Measurements from ENCODE around the gene LZTR1.

The LZTR1 gene

GRCh38 chr22:20951151-20951931 is 30.8 kb upstream of the LZTR1 start:
- DNase-seq = no peak

GRCh38 chr22:20951932-20952380 is 30.1 kb upstream of the LZTR1 start:
- DNase-seq = no peak

DNA sequence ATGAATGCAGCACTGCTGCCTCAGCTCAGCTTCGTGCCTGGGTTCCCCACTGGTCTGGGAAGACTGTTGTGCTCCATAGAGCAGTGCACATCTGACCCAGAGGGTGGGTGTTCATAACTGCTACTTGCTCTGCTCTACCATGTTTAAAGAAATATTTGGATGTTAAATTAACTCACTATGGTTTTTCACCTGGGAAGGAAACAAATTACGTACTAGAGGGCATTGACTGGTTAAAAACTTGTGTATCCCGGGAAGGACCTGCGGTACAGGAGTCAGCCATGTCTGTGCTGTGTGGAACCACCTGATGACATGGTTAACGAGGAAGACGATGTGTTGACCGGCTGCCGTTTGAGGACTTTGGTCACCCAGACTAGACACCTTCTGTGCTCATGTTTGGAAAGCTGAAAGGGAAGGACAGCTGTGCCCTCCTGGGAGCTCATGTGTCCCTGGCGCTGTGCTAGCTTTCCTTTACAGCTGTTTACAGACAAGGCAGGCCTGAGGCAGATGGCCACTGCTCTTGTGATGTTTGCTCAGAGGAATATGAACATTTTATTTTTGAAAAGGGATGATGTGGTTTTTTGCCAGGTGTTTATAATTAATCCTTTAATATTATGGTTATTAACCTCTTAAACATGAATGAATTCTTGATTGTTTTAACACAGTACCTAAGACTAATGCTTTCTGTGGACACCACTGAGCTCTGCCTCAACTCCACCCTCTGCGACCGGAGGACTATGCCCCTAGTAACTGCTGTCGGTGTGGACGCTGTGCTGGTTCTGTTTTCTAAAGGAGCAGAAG is 29.4 kb upstream of the LZTR1 start:
- no peak for DNase-seq

DNA sequence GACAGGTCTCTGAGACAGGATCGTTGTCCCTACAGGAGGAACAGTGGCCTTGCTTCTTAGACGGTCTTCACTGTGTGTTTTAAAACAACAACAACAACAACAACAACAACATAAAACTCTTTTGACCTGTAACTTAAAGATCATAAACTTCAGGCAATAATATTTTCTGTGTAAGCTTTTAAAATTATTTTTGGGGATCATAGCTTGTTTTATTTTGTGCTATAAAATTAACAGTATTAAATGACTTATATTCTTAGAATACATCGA is 28.8 kb upstream of the LZTR1 start:
- no peak for DNase-seq

DNA sequence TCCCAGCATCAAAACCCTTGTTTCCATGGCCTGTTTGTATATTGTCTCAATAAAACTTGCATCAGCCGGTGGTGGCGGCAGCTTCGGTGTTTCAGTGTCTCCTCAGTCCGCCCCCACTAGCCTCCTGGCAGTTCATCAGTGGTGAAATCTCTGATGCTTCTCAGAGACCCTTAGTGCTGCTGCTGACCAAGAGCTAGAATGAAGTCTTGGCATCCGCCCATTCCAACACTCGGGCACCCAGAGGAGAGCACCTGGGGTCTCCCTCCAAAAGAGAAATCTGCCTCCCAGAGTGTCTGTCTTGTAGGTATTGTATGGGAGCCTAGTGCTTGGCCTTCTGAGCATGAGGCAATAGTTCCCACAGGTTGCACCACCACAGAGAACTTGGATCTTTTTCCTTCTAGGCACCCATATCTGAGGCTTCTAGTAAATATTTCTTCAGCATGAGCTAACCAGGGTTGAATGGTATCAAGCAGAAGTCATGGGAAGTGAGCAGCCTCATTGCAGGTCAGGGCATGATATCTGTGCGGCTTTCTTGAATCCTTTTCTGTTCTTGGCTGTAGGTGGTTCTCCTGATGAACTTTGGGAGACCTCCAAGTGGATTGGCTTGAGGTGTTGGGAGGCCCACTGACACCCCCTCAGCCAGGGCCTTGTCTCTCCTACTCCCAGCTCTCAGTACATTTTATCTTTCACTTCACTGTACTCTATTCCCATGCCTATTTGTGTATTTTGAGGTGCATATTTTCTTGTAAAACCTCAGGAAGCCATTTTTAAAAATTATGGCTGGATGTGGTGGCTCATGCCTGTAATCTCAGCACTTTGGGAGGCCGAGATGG is 28.2 kb upstream of the LZTR1 start:
- DNase-seq = no peak

DNA sequence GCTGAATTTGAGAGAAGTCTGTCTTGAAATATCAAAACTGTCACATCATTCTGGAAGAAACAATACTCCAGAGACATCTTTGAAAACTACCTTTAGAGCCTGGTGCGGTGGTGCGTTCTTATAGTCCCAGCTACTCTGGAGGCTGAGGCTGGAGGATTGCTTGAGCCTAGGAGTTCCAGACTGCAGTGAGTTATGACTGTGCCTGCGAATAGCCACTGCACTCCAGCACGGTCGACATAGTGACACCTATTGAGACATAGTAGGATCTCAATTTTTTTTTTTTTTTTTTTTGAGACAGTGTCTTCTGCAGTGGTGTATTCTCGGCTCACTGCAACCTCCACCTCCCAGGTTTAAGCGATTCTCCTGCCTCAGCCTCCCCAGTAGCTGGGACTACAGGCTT is 26.5 kb upstream of the LZTR1 start:
- DNase-seq = no peak

- no peak for DNase-seq
Measured at GRCh38 chr22:20956258-20957101, 25.6 kb upstream of the LZTR1 start.

GRCh38 chr22:20957102-20957682 is 24.9 kb upstream of the LZTR1 start:
- peak in 1 of 2 experiments; percentile 14 for DNase-seq

GRCh38 chr22:20957683-20958431 is 24.2 kb upstream of the LZTR1 start:
- DNase-seq = peak in 1 of 2 experiments; percentile 14

DNA sequence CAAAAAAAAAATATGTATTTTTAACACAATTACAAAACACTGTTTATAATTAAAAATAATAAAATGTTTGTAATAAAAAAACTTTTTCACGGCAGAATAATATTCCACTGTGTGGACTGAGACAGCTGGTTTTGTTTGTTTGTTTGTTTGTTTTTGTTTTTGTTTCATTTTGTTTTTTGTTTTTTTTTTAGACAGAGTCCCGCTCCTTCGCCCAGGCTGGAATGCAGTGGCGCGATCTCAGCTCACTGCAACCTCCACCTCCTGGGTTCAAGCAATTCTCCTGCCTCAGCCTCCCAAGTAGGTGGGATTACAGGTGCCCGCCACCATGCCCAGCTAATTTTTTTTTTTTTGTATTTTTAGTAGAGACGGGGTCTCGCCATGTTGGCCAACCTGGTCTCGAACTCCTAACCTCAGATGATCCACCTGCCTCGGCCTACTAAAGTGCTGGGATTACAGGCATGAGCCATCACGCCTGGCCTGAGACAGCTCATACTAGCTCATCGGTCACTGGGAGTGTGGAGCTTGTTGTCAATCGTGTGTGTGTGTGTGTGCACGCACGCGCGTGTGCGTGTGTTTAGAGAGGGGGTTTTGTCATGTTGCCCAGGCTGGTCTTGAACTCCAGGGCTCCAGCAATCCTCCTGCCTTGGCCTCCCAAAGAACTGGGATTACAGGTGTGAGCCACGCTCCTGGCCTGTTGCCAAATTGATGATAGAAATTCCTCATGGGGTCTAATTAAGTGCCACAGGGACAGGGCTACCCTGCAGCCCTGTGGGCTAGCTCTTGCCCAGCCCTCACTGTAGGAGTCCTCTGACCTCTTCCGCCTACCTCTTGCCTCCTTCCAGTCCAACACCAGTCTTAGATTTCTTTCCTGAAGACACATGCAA is 22.3 kb upstream of the LZTR1 start:
- DNase-seq = no peak

- DNase-seq = no peak
Measured at GRCh38 chr22:20960609-20961008, 21.5 kb upstream of the LZTR1 start.

DNA sequence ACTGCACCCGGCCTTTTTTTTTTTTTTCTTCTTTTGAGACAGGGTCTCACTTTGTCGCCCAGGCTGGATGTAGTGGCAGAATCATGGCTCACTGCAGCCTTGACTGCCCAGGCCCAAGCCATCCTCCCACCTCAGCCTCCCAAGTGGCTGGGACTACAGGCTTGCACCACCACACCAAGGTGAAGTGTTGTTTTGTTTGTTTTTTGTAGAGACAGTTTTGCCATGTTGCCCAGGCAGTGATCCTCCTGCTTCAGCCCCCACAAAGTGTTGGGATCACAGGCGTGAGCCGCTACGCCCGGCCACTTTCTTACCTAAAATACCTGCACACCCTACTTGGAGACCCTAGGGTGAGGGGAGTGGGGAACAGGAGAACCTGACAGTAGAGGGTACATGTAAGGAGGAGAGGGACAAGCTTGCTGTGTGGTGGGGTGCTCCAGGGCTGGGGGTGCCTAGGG is 19.6 kb upstream of the LZTR1 start:
- no peak for DNase-seq

DNA sequence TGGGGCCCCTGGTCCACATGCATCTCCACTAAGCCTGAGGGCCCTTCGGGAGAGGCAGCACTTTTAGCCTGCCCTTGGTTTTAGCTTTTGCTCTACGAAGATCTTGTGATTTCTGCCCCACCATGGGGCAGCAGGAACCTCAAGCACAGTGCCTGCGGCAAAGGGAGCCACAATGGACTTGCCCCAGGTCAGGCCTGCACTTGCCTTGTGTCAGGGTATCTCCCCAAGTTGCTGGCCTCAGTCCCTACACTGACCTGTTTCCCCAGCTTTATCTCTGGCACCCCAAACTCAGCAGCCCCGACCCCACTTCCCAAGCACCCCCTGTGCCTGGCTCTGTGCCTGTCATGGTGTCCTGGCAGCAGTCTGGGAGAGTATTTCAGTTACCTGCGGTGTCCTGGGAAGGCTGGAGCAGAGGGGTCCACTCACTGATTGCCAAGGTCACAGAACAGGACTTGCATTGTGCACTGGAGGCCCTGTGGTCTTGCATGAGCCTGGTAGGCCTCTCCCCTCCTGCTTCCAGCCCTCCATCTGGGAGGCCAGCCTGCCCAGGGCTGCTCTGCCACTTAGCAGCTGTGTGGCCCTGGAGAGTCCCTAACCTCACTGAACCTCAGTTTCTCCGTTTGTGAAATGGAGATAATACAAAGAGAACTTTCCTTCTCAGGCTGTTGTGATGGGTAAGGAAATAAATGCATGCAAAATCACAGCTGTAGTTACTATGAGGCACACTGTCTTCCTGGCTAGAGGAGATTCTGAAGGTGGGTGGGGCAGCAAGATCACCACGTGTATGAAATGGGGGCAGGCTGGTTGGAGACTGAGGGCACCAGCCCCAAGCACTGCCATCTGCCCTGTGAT is 18.7 kb upstream of the LZTR1 start:
- DNase-seq = no peak

DNA sequence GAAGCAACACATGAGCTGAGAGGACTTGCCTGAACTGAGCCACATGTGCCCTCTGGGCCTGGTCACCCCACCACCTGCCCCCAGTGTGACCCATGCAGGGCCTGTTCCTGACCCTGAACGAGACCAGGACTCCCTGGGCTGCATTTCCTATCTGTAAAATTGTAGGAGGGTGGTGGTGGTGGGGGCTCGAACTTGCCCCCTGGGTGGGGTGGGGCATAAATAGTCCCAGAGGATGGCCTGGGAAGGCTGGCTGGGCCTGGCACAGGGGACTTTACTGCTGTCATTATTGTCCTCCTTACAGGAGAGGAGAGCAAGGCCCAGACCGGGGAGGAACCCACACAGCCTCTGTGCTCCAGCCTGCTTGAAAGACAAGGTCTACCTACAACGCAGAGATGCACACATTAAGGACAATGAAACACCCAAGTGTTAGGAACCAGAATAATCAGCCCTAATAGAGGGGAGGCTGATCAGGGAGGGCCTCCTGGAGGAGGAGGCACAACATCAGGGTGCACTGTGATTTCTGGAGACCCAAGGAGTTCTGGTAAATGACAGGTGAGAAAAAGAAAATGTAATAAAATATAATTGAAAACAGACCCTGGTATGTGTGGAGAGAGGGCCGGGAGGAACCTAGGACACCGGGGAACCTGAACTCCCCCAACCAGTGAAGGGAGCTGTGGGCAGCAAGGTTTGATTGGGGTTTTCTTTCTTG is 17.9 kb upstream of the LZTR1 start:
- no peak for DNase-seq

DNA sequence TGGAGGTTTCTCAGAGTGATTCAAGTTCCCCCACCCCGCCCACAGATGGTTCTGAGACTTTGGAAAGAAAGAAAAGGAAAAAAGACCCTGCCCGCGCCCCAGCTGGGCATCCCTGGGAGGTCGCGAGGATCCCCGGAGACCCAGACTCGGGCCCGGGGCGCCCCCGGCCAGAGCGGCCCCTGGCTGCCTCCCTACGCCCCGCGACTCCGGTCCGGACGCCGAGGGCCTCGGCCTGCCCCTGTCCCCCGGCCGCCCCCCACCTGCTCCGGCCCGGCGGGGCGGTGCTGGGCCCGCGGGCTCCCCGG is 17.3 kb upstream of the LZTR1 start:
- peak in 1 of 2 experiments; percentile 32 for DNase-seq

GRCh38 chr22:20965104-20965887 is 16.8 kb upstream of the LZTR1 start:
- DNase-seq = no peak

GRCh38 chr22:20965888-20966855 is 15.9 kb upstream of the LZTR1 start:
- DNase-seq = no peak

Measured in activated CD4-positive, alpha-beta T cell treated with anti-CD3 and anti-CD28 coated beads, Interleukin-2, amount 50 U/mL, for 48 hours (primary cell).